Measurements from ENCODE around the gene STRA6.

- TF ChIP-seq POLR2A (IDR thresholded peaks at IDR 0.05; ENCODE audit: low read length): no peak
- TF ChIP-seq GATA1 (IDR thresholded peaks at IDR 0.05; ENCODE audit: low read depth, low read length): no peak
Measured at GRCh38 chr15:74180881-74181602, 21.5 kb downstream of the STRA6 start.

All from erythroblast (primary cell).